ENCODE data around the gene HNRNPH3.

DNA sequence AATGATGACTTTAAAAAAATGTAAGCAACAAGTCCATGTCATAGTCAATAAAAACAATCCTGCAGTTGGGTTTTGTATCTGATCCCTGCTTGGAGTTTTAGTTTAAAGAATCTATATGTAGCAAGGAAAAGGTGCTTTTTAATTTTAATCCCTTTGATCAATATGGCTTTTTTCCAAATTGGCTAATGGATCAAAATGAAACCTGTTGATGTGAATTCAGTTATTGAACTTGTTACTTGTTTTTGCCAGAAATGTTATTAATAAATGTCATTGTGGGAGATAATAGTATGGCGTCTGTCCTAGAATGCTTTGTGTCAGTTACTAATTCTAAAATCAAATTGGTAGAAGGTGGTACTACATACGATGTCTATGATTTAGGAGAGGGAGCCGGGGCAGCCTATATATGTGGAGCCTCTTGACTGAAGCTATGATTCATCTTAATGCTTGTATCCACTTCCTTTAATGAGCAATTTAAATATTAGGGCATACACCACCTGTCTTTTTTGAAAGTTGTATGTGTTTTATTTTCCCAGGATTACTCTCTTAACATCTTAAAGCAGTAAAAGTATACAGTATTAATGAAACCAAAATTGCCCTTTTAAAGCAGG is 11.1 kb downstream of the HNRNPH3 start:
- TF ChIP-seq POLR2AphosphoS5 (IDR thresholded peaks at IDR 0.05; ENCODE audit: low read depth, low read length) (no peak), POLR2A (IDR thresholded peaks at IDR 0.05; ENCODE audit: low read depth, low read length) (no peak)
